ENCODE results near the gene THAP12.

The THAP12 gene

DNA sequence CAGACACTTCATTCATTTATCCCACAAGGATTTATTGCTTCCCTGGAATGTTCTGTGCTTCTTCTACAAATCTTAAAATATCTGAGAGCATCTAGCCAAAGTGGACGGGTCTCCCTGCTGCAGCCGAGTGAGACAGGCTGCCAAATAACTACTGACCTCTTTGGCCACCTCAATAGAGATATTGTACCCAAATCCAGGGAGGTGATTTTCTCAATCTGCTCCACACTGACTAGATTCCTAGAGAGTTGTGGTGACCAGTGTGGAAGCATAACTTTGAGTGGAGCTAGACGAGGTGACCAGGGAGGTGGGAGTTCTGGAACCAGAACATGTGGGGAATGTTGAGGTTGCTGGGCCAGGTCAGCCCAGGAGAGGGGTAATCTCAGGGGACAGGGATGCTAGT is 77.5 kb downstream of the THAP12 start:
- no peak for DNase-seq (ENCODE audit: low read depth)

DNA sequence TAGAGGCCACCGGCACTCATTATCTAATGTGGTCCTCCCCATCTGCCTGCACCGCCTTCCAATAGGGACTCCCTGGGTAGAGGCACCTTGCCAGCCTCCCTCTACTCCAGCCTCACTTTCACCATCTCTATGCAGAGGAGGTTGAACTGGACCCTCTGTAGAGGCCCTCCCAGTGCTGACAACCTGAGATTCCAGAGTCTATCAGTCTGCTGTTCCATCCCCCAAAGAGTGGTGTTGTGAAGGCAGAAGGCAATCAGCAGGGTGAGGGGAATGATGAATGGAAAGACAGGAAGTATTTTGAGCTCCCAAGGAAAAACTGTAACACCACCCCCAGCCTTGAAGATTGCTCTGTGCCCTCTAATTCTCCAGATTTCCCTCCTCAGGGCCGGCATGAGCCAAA is 77.9 kb downstream of the THAP12 start:
- DNase-seq (ENCODE audit: low read depth) = no peak
